HPDE6-E6E7 (cell line): ENCODE data around the gene QKI.

Source experiments
- DNase-seq: peaks from one replicate; pipeline ENCODE4 v3.0.0; 2011; ENCODE audit warnings: missing footprints; ENCODE audit errors: extremely low spot score

QKI gene

DNA sequence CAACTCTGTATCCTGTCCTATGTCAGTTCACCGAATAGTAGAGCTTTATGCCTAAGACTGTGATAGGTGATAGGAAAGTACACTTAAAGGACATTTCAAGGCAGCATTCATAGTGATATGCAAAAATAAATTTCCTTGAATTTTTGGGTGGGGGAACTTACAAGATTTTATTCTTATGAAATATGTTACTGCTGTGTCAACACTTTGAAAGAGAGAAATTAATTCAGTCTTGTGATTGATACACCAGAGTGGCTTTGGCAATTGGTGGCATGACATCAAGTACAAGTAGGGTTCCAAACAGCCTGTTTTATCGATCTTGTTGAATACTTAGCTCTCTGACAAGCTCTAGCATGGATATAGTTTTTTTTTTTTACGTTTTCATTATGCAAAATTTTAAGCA is 72.3 kb downstream of the QKI start:
- DNase-seq = no peak

DNA sequence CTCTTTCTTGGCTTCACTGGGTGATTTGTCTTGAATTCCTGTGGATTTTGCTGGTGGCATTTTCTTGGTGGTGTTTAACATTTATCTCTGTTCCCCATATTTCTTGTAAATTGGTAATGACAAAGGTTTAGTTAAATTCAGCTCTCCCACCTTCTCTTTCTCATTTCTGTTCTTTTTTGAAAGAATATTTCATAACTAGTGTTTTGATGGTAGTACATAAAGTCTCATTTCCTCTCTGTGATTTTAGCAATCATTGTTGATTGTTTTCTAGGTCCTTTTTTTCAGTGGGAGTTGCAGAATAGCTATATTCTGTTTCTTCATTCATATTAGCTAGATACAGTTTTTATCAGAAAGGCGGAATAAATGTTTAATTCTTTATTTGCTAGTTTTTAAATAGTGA is 73.1 kb downstream of the QKI start:
- no peak for DNase-seq

DNA sequence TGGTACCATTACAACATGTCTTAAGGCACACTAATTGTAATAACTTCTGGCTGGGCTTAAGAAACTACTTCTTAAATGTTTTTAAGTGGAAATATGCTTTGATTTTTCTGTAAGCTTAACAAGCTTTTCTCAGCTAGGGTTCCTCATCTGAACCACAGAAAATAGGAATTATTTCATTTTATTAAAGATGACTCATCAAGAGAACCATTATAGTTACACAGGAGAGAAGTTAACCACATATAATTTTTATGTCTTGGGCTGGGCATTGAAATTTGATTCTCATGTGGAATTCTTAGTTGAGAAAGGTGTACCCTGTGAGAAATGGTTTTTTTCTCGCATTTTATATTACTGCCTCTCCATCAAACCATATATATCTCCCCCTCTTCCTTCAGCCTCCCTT is 75.1 kb downstream of the QKI start:
- DNase-seq = no peak

DNA sequence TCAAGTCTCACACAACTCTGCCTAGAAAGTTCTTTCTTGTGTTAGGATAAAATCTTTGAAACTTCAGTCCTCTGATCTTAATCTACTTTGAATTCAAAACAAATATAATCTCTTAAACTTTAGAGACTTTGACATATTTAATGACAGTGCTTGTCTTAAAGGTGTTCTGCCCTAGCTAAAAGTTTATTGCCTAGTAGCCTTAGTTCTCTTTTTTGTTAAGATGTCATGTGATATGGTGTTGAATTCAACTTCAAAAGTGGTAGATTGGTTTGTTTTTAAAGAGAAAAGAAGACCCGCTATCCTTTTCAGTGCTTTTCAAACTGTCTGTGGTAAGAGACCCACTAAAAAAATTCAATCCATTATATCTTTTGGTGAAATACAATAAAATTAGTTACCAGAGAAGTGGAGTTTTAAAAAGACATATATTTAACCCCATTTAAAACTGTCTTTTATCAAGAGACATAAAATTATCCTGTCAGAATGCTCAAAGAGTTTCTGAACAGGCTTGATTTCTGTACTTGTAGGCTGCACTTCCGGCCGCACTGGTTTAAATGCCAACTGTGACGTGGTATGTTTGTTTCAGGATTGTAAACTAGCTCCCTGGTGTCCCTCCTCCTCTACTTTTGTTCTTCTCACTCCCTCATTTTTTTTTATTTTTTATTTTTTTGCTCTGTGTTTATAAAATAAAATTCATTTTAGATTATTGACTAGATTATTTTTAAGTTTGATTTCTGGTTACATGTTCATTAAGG is 76.5 kb downstream of the QKI start:
- DNase-seq = no peak

DNA sequence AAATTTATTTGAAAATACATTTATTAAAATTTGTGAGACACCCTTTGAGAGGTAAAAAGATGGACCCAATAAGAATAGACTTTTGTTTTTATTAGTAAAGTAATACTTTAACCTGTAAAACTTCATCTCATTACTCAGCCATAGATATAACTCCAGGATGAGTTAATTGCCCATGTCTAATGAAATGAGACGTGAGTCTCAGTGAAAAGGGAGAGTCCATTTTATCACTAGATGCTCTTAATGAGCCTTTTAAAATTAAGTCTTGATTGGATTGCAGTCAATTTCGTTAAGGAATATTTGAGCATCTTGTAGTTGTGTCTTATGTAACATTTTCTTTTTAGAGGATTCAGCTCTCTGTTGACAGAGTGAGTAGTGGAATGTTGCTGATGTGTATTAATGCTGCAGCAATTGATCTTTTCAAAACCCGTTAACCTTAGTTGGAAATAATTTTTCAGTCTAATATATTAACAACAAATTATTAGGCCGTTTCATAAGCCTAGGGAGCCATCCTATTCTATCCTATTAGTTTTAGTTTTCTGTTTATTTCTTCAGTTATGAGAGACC is 77.3 kb downstream of the QKI start:
- no peak for DNase-seq

- DNase-seq = no peak
These were observed 79.8 kb downstream of the QKI start for GRCh38 chr6:163494279-163494727.

DNA sequence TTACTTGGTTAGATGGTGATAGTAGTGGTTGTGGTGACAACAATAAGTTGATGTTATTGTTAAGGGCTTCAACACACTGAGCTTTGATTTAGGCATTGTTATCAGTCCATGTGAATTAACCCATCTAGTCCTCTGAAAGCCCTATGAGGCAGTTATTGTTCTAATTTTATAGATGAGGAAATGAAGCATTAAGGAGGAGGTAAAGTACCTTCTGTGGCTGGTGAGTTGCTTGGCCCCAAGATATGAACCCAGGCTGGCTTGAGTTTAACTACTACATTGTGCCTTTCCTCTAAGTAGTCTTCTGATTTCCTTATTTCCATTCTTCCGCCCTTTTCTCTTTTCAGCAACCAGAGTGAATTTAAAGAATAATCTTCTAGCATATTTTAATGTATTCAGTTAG is 81.7 kb downstream of the QKI start:
- no peak for DNase-seq

DNA sequence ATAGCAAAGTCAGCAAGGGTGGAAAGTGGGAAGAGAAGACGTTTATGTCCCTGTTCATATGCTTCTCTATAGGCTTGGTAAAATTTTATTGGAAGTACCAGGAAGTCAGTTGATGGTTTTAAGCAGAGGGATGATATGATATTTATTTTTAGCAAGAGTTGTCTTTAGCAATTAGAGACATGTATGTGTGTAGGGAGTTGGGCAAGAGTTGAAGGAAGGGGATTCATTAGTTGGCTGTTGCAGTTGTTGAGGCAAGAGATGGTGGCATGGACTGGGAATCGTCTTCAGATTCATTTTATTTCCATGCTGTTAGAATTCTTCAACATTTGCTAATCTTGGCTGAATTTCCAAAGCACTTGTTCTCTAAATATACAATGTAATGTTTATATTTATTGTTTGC is 85.6 kb downstream of the QKI start:
- no peak for DNase-seq

GRCh38 chr6:163501026-163501425 is 86.5 kb downstream of the QKI start:
- no peak for DNase-seq

GRCh38 chr6:163501439-163501838 is 86.9 kb downstream of the QKI start:
- no peak for DNase-seq

DNA sequence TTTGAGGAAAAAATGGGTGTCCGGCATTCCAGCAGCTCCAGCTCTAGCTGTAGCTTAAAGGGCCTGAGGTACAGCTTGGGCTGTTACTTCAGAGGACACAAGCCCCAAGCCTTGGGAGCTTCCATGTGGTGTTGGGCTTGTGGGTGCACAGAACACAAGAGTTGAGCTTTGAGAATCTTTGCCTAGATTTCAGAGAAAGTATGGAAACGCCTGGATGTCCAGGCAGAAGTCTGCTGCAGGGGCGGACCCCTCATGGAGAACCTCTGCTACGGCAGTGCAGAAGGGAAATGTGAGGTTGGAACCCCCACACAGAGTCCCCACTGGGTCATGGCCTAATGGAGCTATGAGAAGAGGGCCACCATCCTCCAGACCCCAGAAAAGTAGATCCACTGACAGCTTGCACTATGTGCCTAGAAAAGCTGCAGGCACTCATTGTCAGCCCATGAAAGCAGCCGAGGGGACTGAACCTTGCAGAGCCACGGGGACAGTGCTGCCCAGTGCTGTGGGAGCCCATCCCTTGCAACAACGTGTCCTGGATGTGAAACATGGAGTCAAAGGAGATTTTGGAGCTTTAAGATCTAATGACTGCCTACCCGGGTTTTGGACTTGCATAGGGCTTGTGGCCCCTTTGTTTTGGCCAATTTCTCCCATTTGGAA is 90.6 kb downstream of the QKI start:
- no peak for DNase-seq

DNA sequence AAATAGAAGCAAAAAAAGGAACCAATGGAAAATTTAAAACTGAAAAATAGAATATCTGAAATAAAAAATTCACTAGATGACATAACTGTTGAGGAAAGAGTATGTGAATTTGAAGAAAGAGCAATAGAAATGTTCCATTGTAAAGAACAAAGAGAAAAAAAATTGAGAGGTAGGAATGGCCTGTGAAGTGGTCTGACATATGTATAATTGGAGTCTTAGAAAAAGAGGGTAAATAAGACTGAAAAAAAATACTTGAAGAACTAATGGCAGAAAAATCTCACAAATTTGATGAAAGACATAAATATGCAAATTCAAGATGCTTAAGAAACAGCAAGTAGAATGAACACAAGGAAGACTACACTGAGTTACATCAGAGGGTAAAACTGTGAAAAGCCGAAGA is 93.4 kb downstream of the QKI start:
- DNase-seq = no peak

GRCh38 chr6:163513003-163513402 is 98.5 kb downstream of the QKI start:
- DNase-seq = no peak

- DNase-seq = no peak
These were observed 99.2 kb downstream of the QKI start for GRCh38 chr6:163513570-163514166.

DNA sequence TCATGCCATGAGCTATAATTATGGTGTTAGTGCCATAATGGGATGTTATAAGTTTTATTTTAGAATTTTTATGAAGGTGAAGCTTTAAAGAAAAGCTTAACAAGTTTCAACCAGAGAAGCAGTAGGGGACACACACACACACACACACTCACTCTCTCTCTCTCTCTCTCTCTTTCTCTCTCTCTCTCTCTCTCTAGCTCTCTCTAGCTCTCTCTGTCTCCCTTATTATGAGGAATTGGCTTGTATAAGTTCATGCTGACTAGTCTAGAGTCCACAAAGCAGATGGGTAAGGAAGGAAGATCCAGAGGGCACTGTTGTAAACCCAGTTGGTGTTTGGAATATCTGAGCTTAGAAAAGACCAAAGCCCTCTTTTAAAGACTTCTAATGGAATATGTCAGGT is 102.4 kb downstream of the QKI start:
- DNase-seq = no peak

- no peak for DNase-seq
These were observed 106.4 kb downstream of the QKI start for GRCh38 chr6:163520956-163521355.

DNA sequence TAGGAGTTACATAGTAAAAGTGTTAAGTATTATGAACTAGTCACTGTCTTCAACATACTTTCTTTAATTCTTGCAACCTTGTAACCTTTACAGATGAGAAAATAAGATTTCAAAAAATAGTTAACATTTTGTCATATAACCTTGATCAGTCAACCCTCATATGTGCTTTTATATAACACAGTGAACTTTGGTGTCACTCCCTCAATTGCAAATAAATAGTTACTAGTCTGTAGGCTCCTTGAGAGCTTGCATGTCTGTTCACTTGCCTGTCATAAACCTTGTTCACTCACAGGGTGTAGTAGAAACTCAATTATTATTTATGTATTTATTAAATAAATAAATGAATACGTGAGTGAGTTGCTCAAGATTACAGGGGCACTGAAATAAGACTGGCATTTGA is 107.5 kb downstream of the QKI start:
- no peak for DNase-seq

GRCh38 chr6:163525926-163526325 is 111.4 kb downstream of the QKI start:
- DNase-seq = no peak

DNA sequence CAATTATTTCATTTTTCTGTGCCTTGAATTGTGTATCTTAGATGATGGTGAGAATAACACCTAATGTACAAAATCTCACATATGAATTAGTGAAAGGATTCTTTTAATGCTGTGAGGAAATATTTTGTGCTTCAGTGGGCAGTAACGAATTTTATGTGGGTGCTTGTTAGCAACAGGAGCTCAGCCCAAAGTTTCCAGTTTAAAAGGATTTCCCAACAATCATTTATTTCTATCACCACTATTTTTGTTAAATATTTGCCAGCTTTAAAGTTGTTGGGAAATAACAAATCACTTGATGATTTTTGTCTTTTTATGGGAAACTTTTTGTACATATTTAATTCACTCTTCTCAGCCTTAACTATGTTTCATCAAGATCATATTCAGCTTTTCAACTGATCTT is 111.8 kb downstream of the QKI start:
- DNase-seq = no peak

- no peak for DNase-seq
These were observed 112.8 kb downstream of the QKI start for GRCh38 chr6:163527291-163527690.

- peak; percentile 41 for DNase-seq
These were observed 115.1 kb downstream of the QKI start for GRCh38 chr6:163529605-163530004.

GRCh38 chr6:163530406-163530805 is 115.9 kb downstream of the QKI start:
- DNase-seq = no peak

DNA sequence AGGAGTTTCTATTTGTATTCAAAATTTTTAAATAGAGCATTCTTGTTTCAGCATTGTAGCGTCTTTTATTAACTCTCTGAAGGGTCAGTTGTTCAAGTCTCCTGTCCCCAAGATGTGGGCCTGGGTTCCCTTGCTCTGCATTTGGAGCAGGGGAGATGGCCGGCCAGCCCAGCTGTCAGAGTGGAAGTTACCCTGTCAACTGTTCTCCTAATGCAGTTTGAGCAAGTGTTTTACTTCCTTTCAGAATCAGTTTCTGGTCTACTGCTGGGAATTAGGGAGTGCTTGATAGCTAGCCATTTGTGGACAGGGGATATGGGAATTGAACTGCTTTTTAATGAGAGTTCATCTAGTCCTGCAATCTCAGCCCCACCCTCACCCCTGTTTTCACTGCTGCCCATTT is 116.6 kb downstream of the QKI start:
- no peak for DNase-seq
